Lung (tissue), 12 donors: ENCODE data around the gene FBXL22. TPM values are rescaled to one million over a fixed set of nuclear protein-coding genes. Genes with fewer than 3 reads are reported as not detected.
A peak's percentile ranks its signal among the peaks of the same experiment; 100 is the strongest.

ENCODE experiments used
- ATAC-seq: fragments of 200-7000 bp; cut with Tn5 transposase; one replicate; pipeline ENCODE4 v1.9.1; 2020; ENCODE audit warnings: moderate number of reproducible peaks; ENCODE audit not compliant: insufficient read depth, low FRiP score
- DNase-seq, 3 donors: peaks; one replicate each; pipeline ENCODE4 v3.0.0-alpha.2; 2013 to 2017
- H3K27ac ChIP-seq, 2 donors: one replicate each; pipeline ENCODE4 v1.5.1; 2013; ENCODE audit warnings: mild to moderate bottlenecking in 2 of 2, moderate library complexity in 2 of 2, control low read depth in 1 of 2, inconsistent platforms in 1 of 2, low read depth in 1 of 2, low read length in 1 of 2
- H3K27me3 ChIP-seq, 3 donors: one replicate each; pipeline ENCODE4 v1.5.1; 2013; ENCODE audit warnings: low read length in 2 of 3; ENCODE audit not compliant: control insufficient read depth in 3 of 3, insufficient read depth in 3 of 3
- H3K36me3 ChIP-seq, 4 donors: one replicate each; pipeline ENCODE4 v1.5.1; 2013; ENCODE audit warnings: low read length in 4 of 4, mild to moderate bottlenecking in 1 of 4, moderate library complexity in 1 of 4; ENCODE audit not compliant: control insufficient read depth in 4 of 4, insufficient read depth in 4 of 4
- H3K4me1 ChIP-seq, 5 donors: one replicate each; pipeline ENCODE4 v1.5.1; 2013; ENCODE audit warnings: low read length in 5 of 5, mild to moderate bottlenecking in 2 of 5, moderate library complexity in 1 of 5; ENCODE audit not compliant: control insufficient read depth in 5 of 5, insufficient read depth in 5 of 5
- H3K4me3 ChIP-seq: one replicate; pipeline ENCODE4 v1.5.1; 2013; ENCODE audit warnings: mild to moderate bottlenecking, control low read depth, moderate library complexity
- H3K9ac ChIP-seq, 2 donors: one replicate each; pipeline ENCODE4 v1.5.1; 2013; ENCODE audit warnings: low read length in 2 of 2, control low read depth in 1 of 2; ENCODE audit not compliant: insufficient read depth in 1 of 2
- H3K9me3 ChIP-seq, 4 donors: one replicate each; pipeline ENCODE4 v1.5.1; 2013; ENCODE audit warnings: low read length in 3 of 4, mild to moderate bottlenecking in 1 of 4, moderate library complexity in 1 of 4; ENCODE audit not compliant: control insufficient read depth in 4 of 4, insufficient read depth in 3 of 4
- WGBS, 2 donors: extraction: QIAGEN DNeasy Blood & Tissue Kit; methylation state at CpG; one replicate each; pipeline ENCODE4 v1.1.7; 2013; 5-methylcytosine and 5-hydroxymethylcytosine counted together
- polyA plus RNA-seq, 2 donors: library from polyadenylated mRNA; stranded (reverse); fragments of 200-250 nt; gene quantifications; one replicate each; pipeline ENCODE4 v1.2.1, GENCODE V29; 2013
- total RNA-seq, 2 donors: library from RNA; depleted of rRNA in 1 of 2; stranded (reverse); fragments of >200 nt in 1 of 2; gene quantifications; one replicate each; pipeline ENCODE4 v1.2.1, GENCODE V29; 2014 to 2021
- TF ChIP-seq, protein P1 (sequence below): IDR thresholded peaks from 2 replicates; pipeline ENCODE4 v1.5.1; 2012; ENCODE audit warnings: mild to moderate bottlenecking; ENCODE audit errors: control extremely low read depth, extremely low read depth
- donor health status: control.
- donor health status: control.
- donor health status: Bipolar disorder and iron deficiency.
- donor health status: healthy.
- donor health status: DM: yes; HTN: yes; CAD: no.

Gene FBXL22
- total and polyA plus RNA-seq, 4 donors: 0.42 to 2.7 (median 1.6) TPM

DNA sequence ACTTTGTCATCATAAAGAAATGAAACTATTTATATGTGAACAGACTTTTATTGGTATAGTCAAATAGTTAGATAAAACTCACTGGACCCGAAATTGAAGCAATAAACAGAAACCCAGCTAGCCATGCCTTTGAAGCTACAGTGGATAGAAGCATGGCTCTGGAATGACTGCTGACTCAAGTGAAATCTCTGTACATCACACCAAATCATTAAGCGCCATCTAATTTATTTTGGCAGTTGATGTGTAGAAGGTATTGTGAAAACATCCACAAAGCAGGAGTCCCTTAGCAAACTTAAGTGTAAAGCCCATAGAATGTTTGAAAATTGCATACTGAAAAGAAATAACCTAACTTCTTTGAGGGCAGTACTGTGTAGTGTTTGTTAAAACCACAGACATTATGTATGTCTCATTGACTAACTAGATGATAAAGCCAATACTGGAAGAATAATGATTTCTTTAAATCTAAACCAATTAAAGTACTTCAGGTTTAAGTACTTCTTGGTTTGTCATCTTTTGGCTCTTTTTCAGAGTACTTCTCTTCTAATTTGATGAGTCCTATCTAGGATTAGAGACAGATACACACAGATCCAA, 42.8 kb upstream of the FBXL22 start:
- ATAC-seq: no peak
- Histone ChIP-seq H3K27me3 (no peaks in the 10 kb centered on the region), H3K9me3 (no peaks in the 10 kb centered on the region), H3K27ac (no peak overlapping the region), H3K4me1 (peaks cover 2 to 33% (median 19%) of the 10 kb centered on the region in 5 donors), H3K4me3 (no peak overlapping the region), H3K36me3 (peaks cover 0 to 16% (median 7%) of the 10 kb centered on the region in 4 donors), H3K9ac (peak overlapping the region in 1 of 2 donors; percentile 43)
- 80 to 91% methylated on average over 2 of the region's 2 CpGs for WGBS, 2 donors
- TF ChIP-seq, protein P1, sequence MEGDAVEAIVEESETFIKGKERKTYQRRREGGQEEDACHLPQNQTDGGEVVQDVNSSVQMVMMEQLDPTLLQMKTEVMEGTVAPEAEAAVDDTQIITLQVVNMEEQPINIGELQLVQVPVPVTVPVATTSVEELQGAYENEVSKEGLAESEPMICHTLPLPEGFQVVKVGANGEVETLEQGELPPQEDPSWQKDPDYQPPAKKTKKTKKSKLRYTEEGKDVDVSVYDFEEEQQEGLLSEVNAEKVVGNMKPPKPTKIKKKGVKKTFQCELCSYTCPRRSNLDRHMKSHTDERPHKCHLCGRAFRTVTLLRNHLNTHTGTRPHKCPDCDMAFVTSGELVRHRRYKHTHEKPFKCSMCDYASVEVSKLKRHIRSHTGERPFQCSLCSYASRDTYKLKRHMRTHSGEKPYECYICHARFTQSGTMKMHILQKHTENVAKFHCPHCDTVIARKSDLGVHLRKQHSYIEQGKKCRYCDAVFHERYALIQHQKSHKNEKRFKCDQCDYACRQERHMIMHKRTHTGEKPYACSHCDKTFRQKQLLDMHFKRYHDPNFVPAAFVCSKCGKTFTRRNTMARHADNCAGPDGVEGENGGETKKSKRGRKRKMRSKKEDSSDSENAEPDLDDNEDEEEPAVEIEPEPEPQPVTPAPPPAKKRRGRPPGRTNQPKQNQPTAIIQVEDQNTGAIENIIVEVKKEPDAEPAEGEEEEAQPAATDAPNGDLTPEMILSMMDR: no peak
- peak in 2 of 3 donors; percentile 38 to 51 for DNase-seq

DNA sequence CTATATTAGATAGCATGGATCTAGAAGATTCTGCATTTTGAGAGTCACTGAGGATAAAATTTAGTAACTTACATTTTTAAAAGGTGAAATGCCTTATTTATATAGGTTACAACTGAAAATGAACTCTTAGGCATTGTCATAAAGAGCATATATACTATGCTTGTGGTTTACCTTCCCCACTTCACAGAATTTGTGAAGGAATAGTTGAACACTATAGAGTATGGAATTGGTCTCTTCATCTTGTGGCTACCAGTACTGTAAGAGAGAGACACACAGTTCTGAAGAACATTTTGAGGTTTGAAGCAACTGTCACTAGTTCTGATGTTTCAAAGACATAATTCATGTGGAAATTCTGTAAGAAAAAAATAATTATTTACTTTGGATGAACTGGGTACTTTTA, 41.7 kb upstream of the FBXL22 start:
- ATAC-seq (no peak), DNase-seq (no peak)
- Histone ChIP-seq H3K27ac (no peak overlapping the region), H3K9me3 (no peaks in the 10 kb centered on the region), H3K4me1 (peaks cover 2 to 33% (median 19%) of the 10 kb centered on the region in 5 donors), H3K27me3 (no peaks in the 10 kb centered on the region), H3K9ac (no peak overlapping the region), H3K4me3 (no peak overlapping the region), H3K36me3 (peaks cover 5 to 22% (median 7%) of the 10 kb centered on the region in 4 donors)
- TF ChIP-seq, protein P1: no peak

DNA sequence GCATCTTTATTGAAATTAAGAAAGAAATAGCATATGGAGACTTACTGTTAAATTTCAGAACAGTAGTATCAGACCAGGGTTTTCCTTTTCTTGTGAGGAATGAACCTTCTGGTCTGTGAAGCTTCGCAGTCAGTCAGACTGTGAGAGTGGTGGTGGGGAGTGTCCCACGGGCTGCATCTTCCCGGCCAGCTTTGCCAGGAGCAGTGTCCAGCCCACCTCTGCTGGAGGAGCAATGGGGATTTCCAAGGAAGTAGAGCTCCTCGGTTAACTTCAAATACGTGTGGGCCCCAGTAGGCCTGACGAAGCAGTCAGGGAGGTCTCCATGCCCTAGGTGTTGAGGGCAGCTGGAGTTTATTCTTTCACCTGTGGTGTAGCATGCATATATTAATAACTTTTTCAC, 40.9 kb upstream of the FBXL22 start:
- DNase-seq (no peak), ATAC-seq (no peak)
- Histone ChIP-seq H3K9ac (no peak overlapping the region), H3K27me3 (no peaks in the 10 kb centered on the region), H3K9me3 (no peaks in the 10 kb centered on the region), H3K4me3 (no peak overlapping the region), H3K4me1 (peaks cover 2 to 33% (median 19%) of the 10 kb centered on the region in 5 donors), H3K27ac (no peak overlapping the region), H3K36me3 (peaks cover 6 to 24% (median 12%) of the 10 kb centered on the region in 4 donors)
- TF ChIP-seq, protein P1: no peak
- WGBS, 2 donors: 68 to 83% methylated on average over 6 of the region's 6 CpGs

DNA sequence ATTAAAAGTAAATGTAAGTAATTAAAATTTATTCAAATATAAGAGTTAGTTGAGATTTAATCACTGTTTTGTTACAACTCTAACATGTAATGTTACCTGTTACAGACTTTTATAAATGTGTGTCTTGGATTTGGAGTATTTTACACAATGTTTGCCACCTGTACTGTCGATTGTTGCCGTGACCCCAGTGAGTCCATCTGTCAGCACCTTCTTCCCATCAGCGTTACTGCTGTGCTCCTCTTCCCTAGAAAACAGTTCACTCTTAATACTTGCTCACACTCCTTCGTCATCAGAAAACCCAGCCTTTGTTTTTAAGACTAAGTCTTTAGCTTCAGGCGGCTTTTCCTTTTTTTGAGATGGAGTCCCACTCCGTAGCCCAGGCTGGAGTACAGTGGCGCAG, 40.5 kb upstream of the FBXL22 start:
- H3K4me1 ChIP-seq: peaks cover 2 to 32% (median 15%) of the 10 kb centered on the region in 5 donors
- WGBS, 2 donors: 96 to 99% methylated on average over 7 of the region's 7 CpGs
- TF ChIP-seq, protein P1: no peak

More for the DNA sequence above, 40.5 kb upstream of the FBXL22 start:
- Histone ChIP-seq H3K27me3 (no peaks in the 10 kb centered on the region), H3K9ac (no peak overlapping the region), H3K9me3 (no peaks in the 10 kb centered on the region), H3K36me3 (peaks cover 6 to 26% (median 16%) of the 10 kb centered on the region in 4 donors), H3K27ac (no peak overlapping the region), H3K4me3 (no peak overlapping the region)
- DNase-seq (no peak), ATAC-seq (no peak)
